Activated CD8-positive, alpha-beta memory T cell treated with anti-CD3 and anti-CD28 coated beads, Interleukin-2, amount 50 U/mL, for 1 hour (primary cell): ENCODE data around the gene UAP1L1.

ENCODE experiments used
- DNase-seq: peaks from one replicate; pipeline ENCODE4 v3.0.0-alpha.2; 2020; ENCODE audit errors: extremely low read depth

UAP1L1 gene

GRCh38 chr9:137075275-137075775, 2.0 kb upstream of the UAP1L1 start:
- DNase-seq: no peak

GRCh38 chr9:137076636-137077009, 694 bp upstream of the UAP1L1 start:
- DNase-seq: no peak

- no peak for DNase-seq
Observed at GRCh38 chr9:137077758-137078693, 709 bp downstream of the UAP1L1 start.

GRCh38 chr9:137078701-137079400, 1.5 kb downstream of the UAP1L1 start:
- DNase-seq: no peak

- no peak for DNase-seq
Observed at GRCh38 chr9:137079401-137079787, 2.1 kb downstream of the UAP1L1 start.

GRCh38 chr9:137080260-137081122, 3.2 kb downstream of the UAP1L1 start:
- DNase-seq: no peak

GRCh38 chr9:137082222-137082924, 5.1 kb downstream of the UAP1L1 start:
- no peak for DNase-seq

GRCh38 chr9:137082925-137083290, 5.6 kb downstream of the UAP1L1 start:
- no peak for DNase-seq

GRCh38 chr9:137083394-137084004, 6.2 kb downstream of the UAP1L1 start:
- DNase-seq: no peak

- DNase-seq: no peak
Observed at GRCh38 chr9:137084526-137084925, 7.2 kb downstream of the UAP1L1 start.

GRCh38 chr9:137085920-137086530, 8.7 kb downstream of the UAP1L1 start:
- no peak for DNase-seq

- DNase-seq: peak; percentile 98
Observed at GRCh38 chr9:137086531-137087408, 9.5 kb downstream of the UAP1L1 start, which contains the start of gene MAN1B1. TSS of gene MAN1B1 (plus strand) at chr9:137086985. CDS start at chr9:137087000, 15 bp downstream.

GRCh38 chr9:137087409-137087925, 10.2 kb downstream of the UAP1L1 start:
- no peak for DNase-seq

- DNase-seq: no peak
Observed at GRCh38 chr9:137088121-137088520, 10.8 kb downstream of the UAP1L1 start.

- no peak for DNase-seq
Observed at GRCh38 chr9:137089232-137089947, 12.1 kb downstream of the UAP1L1 start.

- DNase-seq: peak; percentile 68
Observed at GRCh38 chr9:137095664-137096517, 18.6 kb downstream of the UAP1L1 start.

- DNase-seq: no peak
Observed at GRCh38 chr9:137096785-137097546, 19.6 kb downstream of the UAP1L1 start.
